Inflammatory macrophage treated with lipopolysaccharide for 1 hour (primary cell): Measurements from ENCODE around the gene SIK3.
"Not testable (repeated sequence)": the region's sequence is repeated elsewhere in the genome, so short reads cannot be mapped to it uniquely, and the experiment has no call there.

Experiments used
- DNase-seq, 2 donors: peaks; one replicate each; pipeline ENCODE4 v3.0.0-alpha.2; 2020 to 2022

SIK3 gene

DNA sequence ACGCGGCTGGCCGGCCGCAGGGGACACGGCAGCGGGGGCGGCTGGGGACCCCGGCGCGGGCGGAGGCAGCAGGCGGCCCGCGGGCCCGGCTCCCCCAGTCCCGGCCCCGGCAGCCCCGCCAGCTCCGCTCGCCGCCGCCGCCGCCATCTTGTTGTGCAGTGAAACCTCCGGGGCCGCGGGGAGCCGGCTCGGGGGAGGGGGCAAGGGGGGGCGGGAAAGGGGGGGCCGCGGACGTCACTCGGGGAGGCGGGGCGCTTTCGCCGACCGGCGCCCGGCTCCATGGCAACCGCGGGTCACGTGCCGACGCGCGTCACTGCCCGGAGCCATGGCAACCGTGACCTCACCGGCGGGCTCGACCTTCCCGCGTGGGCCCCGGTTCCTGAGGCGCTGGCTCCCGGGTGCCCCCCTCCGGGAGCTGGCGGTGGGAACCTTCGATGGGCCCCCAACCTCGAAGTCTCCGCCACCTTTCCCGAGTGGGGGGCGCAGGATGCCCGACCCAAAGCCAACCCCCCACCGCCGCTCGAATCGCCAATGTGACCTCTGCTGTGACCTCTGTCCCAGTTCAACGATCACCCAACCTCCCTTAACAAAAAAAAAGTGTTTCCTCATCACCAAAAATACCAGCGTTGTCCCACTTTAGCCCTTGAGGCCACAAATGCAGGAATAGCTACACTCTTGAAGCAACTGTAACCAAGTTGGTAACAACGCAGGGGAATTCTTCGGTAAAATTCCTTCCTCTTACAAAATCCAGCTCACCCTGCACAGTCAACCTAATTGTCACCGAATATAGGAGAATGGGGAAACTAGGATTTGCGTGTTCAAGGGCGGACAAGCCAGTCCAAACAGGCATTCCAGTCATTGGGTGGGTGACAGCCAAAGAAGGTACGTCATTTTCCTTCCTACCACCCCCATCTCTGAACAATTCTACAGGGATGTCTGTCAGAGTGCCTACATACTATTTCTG, at the start of gene SIK3:
Gene SIK3, minus strand, starts transcription at position 160 of the 964 bp plus-strand sequence. Its CDS starts 13 bp downstream, at position 147.
- peak; percentile 96 to 98 for DNase-seq

DNA sequence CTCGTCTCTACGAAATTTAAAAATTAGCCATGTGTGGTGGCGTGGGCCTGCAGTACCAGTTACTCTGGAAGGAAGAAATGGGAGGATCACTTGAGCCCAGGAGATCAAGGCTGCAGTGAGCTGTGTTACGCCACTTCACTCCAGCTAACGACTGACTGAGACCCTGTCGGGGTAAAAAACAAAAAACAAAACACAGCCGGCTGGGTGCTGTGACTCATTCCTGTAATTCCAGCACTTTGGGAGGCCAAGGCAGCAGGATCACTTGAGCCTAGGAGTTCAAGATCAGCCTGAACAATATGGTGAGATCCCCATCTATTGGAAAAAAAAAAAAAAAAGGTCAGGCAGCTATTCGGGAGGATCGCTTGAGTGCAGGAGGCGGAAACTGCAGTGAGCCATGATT, 48.3 kb upstream of the SIK3 start:
- DNase-seq, result no peak

DNA sequence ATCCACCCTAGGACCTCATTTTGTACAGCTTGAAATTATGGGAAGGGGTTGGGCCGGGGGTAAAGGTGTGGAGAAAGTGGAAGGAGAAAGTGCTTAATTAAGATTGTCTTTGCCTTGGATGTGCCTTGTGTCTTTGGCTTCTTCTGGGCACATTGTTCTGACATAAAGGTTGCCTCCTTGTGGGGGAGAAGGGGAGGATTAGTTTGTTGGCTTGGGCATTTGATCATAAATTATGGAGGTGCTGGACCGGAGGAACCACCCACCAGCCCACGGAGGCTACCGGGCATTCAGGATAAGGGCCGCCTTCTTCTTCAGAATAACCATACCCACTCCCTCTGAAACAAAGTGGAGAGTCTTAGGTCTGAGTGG, 47.1 kb upstream of the SIK3 start:
- DNase-seq, result peak in 1 of 2 donors; percentile 24

DNA sequence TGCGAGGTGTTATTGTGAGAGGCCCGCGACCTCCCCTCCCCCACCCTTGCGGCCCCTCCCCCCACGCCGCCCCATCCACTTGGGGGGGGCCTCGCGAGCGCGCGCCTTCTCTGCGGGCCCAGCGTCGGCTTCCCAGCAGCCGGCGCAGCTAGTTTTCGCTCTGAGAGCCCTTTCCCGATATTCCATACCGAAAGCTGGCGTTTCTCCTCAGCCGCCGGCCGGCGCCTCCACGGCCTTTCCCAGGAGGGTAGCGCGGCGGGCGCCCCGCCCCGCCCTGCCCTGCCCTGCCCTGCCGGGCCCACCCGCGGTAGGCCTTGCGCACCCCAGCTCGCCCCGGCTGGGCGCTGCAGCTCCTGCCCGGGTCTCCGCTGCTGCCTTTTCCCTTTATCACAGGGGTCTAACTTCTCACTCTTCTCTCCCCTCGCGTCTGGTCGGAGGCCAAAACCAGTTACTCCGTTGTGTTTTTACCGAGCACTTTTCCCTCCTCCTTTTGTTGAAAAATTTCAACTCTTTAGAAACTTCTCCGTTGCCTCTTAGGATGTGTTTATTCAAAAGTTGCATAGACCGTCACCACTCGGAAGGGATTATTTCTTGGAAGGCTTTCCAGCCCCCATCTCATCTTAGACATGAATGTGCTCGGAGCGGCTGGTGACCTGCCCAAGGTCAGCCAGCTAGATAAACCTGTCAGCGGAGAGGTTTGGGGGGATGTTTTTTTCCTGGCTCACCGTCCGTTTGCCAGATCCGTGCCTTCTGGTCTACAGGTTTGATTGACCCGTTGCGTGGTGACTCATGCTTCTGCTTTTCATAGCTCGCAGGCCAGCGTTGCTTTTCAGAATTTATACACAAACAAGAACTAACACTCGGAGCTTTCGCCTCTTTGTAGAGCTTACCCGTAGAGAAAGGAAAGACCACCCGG, 46.5 kb upstream of the SIK3 start:
- DNase-seq, result peak; percentile 71

DNA sequence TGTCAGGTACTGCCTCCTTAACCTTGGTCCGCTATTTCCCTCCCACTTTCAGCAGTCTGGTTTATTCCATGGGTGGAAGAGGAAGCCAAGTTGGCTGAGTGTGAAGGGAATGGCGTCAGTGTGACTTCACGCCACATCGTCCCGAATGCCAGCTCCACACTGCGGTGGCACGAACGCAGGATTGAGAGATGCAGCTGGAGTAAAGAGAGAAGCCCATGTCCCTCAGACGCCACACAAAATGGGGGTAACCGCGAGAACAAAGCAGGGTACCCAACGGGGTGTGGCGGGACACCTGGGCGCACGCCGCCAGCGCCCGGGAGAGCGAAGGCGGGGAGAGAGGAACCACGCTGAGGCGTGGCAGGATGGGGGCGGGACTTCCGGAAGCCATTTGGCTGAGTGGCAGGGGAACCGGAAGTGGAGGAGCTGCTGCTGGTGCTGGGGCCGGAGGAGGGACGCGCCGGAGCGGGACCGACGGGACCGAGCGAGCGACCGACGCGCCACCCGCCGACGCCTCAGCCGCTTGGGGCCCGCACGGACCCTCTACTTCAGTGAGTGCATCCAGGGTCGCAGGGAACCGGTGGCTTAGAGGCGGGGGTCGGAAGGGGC, 45.7 kb upstream of the SIK3 start, which contains the start of gene PAFAH1B2:
Gene PAFAH1B2, plus strand, starts transcription at position 417 of the 606 bp plus-strand sequence. CDS start 8,161 bp downstream, outside the sequence.
- DNase-seq, result peak; percentile 94 to 96

DNA sequence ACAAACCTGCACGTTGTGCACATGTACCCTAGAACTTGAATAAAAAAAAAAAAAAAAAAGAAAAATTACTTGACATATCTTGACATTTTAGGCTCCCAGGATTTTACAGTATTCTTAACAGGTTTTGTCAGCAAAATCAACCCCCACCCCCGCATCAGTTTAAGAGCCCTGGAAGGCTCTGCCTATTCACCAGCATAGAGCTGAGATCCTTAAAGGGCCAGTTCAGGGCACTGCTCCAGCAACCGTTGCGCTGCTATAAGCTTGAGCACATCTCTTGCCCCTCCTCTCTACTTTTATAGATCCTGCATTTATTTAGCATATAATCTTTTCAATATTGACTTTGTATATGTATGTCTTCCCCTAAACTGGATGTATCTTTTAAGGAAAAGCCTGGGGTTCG, 45.2 kb upstream of the SIK3 start:
- peak; percentile 44 to 53 for DNase-seq

DNA sequence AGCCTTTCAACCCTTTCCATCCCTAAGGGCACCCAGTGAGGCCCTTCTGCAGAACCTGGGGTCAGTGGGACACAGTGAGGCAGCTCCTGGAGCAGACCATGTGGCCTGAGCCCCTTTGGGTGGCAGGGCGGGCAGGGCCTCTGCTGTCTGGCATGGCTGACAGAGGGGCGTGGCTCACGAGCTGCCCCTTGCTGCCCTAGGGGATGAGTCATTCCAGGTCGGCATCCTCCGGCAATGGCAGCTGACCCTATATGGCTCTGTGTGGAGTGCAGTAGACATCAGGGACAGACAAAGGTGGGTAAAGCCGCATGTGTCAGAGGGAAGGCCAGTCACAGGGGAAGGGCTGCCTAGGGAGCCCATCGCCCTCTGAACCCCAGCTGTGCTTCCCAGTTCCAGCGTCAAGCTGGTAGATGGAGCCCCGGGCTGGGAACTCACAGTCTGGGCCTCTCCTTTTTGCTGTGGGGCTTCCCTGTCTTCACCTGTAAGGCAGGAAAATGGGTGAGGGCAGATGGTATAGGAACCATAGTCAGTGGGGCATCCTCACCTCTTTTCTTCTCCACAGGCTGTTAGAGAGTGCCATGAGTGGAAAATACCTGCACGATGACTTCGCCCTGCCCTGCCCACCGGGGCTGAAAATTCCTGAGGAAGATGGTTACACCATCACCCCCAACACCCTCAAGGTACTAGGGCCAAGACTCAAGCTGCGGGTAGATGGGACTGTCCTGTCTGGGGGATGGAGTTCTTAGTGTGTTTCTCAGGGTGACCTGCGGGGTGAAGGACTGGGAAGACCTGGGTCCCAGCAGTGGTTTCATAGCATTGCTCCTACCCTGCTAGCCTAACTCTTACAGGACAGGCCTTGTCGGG, 39.2 kb upstream of the SIK3 start:
- not testable (repeated sequence) for DNase-seq

DNA sequence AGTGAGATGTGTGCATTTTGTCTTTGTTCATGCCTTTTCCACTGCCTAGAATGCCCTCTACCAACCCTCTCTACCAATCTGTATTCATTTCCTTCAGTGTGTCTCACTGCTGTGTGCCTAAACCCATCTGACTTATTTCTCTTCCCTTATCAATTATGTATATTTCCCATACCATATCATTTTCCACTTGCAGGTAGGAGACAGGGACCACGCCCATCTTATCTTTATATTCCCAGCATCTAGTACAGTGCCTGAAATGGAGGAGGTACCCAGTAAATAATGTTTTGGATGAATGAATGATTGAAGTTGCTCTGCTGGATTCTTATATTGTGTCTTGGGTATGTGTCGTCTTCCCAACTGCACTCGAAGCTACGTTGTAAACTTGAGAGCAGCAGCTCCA, 36.8 kb upstream of the SIK3 start:
- not testable (repeated sequence) for DNase-seq

DNA sequence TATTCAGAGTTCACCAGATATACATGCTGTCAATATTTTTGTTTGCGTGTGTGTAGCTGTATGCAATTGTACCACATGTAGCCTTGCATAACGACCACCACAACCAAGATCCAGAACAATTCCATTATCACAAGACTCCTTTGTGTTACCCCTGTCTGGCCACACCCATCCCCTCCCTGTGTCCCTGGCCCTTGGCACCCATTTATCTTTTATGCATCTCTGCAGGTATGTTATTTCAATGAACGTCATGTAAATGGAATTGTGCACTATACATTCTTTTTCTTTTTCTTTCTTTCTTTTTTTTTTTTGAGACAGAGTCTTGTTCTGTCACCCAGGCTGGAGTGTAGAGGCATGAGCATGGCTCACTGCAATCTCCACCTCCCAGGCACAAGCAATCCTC, 36.2 kb upstream of the SIK3 start:
- DNase-seq, result no peak

DNA sequence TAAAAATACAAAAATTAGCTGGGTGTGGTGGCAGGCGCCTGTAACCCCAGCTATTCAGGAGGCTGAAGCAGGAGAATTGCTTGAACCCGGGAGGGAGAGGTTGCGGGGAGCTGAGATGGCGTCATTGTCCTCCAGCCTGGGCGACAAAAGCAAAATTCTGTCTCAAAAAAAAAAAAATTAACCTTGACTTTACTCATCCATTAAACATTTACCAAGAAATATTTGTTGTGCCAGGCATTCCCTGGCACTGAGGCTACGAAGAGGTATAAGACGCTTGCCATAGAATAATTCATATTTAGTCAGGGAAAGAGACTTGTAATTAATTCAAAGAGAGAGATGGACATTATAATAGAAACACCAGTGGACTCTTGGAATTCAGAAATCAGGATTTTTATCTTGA, 32.7 kb upstream of the SIK3 start:
- DNase-seq, result no peak

DNA sequence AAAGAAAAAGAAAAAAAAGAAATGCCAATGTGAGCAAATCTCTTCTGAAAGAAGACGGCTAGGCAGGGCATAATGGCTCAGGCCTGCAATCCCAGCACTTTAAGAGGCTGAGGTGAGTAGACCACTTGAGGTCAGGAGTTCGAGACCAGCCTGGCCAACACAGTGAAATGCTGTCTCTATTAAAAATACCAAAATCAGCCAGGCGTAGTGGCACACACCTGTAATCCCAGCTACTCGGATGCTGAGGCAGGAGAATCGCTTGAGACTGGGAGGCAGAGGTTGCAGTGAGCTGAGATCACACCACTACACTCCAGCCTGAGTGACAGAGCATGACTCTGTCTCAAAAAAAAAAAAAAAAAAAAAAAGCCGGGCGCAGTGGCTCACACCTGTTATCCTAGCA, 32.2 kb upstream of the SIK3 start:
- DNase-seq, result not testable (repeated sequence)

DNA sequence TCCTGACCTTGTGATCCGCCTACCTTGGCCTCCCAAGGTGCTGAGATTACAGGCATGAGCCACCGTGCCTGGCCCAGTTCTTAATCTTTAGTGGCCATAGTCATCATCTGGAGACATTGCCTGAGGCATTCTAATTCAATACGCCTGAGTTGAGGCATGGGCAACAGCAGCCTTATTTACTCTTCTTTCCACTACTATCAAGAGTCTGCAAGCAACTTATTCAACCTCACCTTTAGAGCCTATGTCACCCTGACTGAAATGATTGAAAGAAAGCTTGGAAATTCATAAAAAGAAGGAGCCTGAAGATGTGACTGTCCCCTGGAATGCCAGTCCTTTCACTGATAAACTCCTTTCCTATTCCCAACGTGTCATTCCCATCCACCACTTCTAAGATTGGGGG, 30.1 kb upstream of the SIK3 start:
- no peak for DNase-seq

DNA sequence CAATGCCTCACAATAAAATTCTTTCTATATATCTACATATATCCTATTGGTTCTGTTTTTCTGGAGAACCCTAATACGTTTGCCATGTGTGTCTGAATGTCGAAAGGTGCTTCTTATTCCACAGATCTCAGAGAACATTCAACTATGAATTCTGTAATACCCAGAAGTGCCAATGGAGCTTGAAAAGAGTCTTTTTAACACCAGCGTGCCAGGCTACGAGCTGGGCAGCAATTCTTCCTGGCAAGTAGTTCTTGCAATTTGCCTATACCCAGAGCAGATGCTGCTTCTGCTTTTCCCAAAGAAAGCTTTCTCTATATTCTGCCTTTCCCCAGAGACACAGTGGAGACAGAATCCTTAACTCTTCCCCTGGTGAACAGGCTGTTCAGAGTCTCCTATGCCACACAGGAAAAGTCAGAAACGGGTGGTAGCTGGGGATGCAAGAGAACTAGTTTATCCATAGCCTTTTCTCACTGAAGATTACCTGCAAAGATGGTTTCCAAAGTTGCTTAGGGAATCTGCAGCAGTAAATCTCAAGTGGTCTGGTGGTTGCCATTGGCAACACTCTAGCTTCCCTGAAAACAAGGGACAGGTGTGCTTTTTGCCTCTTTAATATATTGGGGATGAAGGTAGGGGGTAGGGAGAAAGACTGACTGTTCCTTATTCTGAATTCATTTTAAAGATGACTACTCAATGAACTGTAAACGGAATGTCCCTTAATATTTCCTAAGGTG, 29.1 kb upstream of the SIK3 start:
- no peak for DNase-seq

DNA sequence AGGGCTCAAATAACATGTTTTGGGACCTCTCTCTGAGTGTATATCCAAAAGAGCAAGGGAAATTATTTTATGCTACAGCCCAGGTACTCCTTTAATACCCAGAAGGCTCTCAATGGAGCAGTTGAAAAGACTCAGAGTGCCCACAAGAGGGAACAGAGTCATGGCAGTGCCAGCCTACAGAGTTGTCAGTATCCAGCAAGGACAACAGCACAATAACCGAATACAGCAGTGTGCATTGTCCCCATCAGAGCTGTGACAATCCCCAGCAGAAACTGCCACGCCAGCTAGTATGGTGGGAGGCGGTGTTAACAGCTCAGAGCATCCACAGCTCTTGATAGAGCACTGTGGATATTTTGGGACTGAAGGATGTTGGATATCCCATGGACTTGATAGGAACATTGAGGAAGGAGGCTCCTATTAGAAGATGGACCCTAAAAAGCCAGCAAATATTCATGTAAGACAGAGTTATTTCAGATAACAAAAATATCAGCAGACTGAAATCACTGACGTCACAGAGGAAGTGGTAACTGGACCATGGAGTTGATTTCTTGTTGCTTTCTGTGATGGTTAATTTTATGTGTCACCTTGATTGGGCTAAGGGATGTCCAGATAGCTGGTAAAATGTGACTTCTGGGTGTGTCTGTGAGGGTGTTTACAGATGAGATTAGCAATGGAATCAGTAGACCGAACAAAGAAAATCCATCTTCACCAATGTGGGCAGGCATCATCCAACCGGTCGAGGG, 28.2 kb upstream of the SIK3 start:
- no peak for DNase-seq

DNA sequence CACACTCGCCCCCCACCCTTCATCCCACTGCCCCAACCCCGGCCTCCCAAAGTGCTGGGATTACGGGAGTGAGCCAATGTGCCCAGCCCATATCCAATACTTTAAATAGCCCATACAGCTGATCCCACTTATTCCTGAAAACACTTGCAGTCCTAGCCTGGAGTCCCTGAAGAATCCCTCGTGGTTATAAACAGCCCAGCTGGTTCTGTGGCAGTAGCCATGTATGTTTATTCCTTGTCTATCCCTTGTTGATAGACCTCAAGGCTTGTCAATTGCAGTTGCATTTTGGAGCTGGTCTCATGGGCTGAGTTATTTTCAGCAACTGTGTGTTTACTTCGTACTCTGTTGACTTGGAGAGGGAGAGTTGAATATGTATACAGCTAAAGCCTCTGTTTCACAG, 24.3 kb upstream of the SIK3 start:
- no peak for DNase-seq

DNA sequence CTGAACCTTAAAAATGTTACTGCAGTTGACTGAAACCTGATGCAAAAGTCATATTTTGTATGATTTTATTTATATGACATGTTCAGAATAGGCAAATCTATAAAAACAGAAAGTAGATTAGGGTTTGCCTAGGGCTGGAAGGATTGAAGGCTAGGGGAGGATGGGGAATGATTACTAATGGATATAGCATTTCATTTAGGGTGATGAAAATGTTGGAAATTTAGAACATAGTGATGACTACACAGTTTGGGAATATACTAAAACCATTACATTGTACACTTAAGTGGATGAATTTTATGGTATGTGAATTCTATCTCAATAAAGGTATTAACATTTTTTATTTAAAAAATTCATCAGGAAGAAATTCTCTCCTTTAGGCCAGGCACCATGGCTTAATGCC, 22.9 kb upstream of the SIK3 start:
- no peak for DNase-seq

DNA sequence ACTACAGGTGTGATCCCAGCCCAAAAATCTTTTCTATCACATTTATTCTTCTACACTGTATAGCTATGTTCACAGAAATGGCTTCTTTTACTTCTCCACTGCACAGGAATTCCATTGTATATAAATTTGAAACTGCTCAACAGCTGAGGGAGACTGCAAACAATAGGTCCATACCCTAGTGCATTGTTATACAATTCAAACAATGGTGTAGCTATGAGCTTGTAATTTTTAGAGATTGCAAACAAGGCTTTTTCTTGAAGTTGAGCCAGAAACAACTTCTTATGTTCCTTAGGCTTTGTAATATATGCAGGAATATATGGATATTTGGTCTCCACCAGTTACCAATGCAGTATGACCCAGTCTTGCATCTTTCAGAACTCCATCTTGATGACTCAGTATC, 19.5 kb upstream of the SIK3 start:
- no peak for DNase-seq

DNA sequence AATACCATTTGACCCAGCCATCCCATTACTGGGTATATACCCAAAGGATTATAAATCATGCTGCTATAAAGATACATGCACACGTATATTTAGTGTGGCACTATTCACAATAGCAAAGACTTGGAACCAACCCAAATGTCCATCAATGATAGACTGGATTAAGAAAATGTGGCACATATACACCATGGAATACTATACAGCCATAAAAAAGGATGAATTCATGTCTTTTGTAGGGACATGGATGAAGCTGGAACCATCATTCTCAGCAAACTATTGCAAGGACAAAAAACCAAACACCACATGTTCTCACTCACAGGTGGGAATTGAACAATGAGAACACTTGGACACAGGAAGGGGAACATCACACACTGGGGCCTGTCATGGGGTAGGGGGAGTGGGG, 14.7 kb upstream of the SIK3 start:
- DNase-seq, result not testable (repeated sequence)

DNA sequence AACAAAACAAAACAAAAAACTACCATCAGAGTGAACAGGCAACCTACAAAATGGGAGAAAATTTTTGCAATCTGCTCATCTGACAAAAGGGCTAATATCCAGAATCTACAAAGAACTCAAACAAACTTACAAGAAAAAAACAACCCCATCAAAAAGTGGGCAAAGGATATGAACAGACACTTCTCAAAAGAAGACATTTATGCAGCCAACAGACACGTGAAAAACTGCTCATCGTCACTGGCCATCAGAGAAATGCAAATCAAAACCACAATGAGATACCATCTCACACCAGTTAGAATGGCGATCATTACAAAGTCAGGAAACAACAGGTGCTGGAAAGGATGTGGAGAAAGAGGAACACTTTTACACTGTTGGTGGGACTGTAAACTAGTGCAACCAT, 14.3 kb upstream of the SIK3 start:
- DNase-seq, result not testable (repeated sequence)

DNA sequence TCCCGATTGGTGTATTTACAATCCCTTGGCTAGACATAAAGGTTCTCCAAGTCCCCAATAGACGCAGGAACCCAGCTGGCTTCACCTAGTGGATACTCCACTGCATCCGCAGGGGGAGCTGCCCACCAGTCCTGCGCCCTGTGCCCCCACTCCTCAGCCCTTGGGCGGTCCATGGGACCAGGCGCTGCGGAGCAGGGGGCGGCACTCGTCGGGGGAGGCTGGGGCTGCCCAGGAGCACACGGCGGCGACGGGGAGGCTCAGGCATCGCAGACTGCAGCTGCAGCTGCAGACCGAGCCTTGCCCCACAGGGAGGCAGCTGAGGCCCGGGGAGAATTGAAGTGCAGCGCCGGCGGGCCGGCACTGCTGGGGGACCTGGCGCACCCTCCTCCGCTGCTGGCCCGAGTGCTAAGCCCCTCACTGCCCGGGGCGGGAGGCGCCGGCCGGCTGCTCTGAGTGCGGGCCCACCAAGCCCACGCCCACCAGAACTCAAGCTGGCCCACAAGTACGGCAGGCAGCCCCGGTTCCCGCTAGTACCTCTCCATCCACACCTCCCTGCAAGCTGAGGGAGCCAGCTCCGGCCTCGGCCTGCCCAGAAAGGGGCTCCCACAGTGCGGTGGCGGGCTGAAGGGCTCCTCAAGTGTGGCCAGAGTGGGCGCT, 12.2 kb upstream of the SIK3 start:
- DNase-seq, result no peak
